NB4 (cell line): ENCODE data around the gene ZKSCAN8.

Experiments used
- DNase-seq: peaks from one replicate; pipeline ENCODE4 v3.0.0; 2010; ENCODE audit warnings: low read depth
- H3K4me3 ChIP-seq: one replicate; pipeline ENCODE4 v1.5.1; 2011; ENCODE audit warnings: mild to moderate bottlenecking, low read depth, low read length, moderate library complexity
- MYC ChIP-seq: IDR thresholded peaks from 2 replicates; pipeline ENCODE4 v1.6.1; 2011; ENCODE audit warnings: low read depth, low read length
- POLR2A ChIP-seq: IDR thresholded peaks from 2 replicates; pipeline ENCODE4 v1.6.1; 2011; ENCODE audit warnings: mild to moderate bottlenecking; ENCODE audit not compliant: insufficient read length; ENCODE audit errors: extremely low read depth
- TF ChIP-seq, protein P1 (sequence below): IDR thresholded peaks from one replicate; pipeline ENCODE4 v1.5.1; 2012; ENCODE audit warnings: low read depth, low read length
- TF ChIP-seq, protein P2 (sequence below): IDR thresholded peaks from 2 replicates; pipeline ENCODE4 v1.6.1; 2011; ENCODE audit warnings: low read depth, low read length

The ZKSCAN8 gene

DNA sequence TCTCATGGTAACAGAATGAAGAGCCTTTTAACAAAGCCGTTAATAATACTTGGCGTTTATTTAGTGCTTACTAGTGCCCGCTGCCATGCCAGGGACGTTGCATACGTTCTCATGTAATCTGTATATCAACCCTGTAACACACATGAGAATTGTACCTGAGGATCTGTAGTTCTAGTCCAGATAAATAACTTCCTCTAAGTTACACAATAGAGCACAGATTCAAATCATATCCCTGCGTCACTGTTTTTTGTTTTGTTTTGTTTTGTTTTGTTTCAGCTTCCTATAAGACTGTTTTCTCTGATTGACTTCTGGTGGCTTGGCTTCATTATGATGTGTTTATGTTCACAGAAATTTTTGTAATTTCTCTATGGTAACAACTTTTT, 16.7 kb upstream of the ZKSCAN8 start:
- peak overlapping the region; percentile 77 for H3K4me3 ChIP-seq
- DNase-seq = no peak
- TF ChIP-seq, protein P1, sequence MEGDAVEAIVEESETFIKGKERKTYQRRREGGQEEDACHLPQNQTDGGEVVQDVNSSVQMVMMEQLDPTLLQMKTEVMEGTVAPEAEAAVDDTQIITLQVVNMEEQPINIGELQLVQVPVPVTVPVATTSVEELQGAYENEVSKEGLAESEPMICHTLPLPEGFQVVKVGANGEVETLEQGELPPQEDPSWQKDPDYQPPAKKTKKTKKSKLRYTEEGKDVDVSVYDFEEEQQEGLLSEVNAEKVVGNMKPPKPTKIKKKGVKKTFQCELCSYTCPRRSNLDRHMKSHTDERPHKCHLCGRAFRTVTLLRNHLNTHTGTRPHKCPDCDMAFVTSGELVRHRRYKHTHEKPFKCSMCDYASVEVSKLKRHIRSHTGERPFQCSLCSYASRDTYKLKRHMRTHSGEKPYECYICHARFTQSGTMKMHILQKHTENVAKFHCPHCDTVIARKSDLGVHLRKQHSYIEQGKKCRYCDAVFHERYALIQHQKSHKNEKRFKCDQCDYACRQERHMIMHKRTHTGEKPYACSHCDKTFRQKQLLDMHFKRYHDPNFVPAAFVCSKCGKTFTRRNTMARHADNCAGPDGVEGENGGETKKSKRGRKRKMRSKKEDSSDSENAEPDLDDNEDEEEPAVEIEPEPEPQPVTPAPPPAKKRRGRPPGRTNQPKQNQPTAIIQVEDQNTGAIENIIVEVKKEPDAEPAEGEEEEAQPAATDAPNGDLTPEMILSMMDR = no peak
- TF ChIP-seq MYC (no peak), POLR2A (no peak)
- TF ChIP-seq, protein P2, sequence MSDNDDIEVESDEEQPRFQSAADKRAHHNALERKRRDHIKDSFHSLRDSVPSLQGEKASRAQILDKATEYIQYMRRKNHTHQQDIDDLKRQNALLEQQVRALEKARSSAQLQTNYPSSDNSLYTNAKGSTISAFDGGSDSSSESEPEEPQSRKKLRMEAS = no peak

DNA sequence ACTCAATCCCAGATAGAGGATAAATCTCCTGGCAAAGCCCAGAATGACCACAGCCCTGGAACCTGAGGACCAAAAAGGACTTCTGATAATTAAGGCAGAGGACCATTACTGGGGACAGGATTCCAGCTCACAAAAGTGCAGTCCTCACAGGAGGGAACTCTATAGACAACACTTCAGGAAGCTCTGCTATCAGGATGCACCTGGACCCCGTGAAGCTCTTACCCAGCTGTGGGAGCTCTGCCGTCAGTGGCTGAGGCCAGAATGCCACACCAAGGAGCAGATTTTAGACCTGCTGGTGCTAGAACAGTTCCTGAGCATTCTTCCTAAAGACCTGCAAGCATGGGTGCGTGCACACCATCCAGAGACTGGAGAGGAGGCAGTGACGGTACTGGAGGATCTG, 16.3 kb upstream of the ZKSCAN8 start:
- DNase-seq = no peak
- peak overlapping the region; percentile 77 for H3K4me3 ChIP-seq
- TF ChIP-seq, protein P1 = no peak
- TF ChIP-seq, protein P2 = no peak
- TF ChIP-seq POLR2A (no peak), MYC (no peak)

DNA sequence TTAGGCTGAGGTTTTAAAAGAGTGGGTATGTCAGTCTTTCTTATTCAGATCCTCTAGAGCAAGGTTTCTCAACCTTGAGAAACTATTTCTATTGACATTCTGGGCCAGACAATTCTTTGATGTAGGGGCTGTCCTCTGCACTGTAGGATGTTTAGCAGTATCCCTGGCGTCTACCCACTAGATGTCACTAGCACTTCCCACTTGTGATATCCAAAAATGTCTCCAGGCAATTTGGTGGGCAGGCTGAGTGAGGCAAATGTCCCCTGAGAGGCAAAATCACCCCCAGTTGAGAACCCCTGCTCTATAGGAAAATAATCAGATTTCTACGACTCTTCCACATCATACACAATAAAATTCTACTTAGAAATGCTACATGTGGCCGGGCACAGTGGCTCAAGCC, 7.7 kb upstream of the ZKSCAN8 start:
- H3K4me3 ChIP-seq = no peak overlapping the region
- TF ChIP-seq, protein P2 = no peak
- TF ChIP-seq MYC = no peak
- TF ChIP-seq, protein P1 = peak; percentile 69
- peak; percentile 72 for DNase-seq

DNA sequence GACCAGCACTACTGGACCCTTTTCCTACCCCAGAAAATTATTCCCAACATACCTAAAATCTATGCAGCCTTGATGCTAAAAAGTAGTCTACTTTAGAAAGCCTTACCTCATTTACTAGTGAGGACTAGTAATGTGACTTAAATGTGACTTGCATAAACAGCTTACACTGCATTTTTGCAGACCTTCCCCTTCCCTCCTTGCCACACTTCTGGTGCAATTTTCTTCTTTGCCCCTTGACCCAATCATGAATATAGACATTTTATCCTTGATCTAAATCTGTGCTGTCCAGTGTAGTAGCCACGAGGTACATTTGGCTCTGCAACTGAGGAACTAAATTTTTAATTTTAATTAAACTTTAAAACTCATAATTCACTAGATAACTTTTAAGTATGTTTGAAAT, 7.0 kb upstream of the ZKSCAN8 start:
- TF ChIP-seq, protein P2 = no peak
- TF ChIP-seq, protein P1 = no peak
- TF ChIP-seq POLR2A (no peak), MYC (no peak)
- H3K4me3 ChIP-seq = peak overlapping the region; percentile 30
- peak; percentile 33 for DNase-seq

DNA sequence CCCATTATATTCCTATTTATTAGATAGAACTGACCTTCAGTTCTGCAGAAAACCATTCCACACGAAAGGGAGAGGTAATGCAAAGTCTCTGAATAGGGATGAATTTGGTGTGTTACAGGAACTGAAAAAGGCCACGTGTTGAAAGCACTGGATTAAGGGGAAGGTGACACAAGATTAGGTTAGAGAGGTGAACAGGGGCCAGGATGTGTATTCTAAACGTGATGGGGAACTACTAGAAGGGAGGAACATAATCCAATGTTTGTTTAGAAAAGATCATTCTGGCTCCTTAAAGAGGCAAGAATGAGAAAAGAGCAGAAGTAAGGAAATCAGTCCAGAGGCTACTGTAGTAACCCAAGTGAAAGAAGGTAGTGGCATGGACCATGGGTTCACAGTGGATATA, 6.3 kb upstream of the ZKSCAN8 start:
- H3K4me3 ChIP-seq = peak overlapping the region; percentile 97
- TF ChIP-seq, protein P2 = peak; percentile 61
- TF ChIP-seq MYC = no peak
- DNase-seq = peak; percentile 48

DNA sequence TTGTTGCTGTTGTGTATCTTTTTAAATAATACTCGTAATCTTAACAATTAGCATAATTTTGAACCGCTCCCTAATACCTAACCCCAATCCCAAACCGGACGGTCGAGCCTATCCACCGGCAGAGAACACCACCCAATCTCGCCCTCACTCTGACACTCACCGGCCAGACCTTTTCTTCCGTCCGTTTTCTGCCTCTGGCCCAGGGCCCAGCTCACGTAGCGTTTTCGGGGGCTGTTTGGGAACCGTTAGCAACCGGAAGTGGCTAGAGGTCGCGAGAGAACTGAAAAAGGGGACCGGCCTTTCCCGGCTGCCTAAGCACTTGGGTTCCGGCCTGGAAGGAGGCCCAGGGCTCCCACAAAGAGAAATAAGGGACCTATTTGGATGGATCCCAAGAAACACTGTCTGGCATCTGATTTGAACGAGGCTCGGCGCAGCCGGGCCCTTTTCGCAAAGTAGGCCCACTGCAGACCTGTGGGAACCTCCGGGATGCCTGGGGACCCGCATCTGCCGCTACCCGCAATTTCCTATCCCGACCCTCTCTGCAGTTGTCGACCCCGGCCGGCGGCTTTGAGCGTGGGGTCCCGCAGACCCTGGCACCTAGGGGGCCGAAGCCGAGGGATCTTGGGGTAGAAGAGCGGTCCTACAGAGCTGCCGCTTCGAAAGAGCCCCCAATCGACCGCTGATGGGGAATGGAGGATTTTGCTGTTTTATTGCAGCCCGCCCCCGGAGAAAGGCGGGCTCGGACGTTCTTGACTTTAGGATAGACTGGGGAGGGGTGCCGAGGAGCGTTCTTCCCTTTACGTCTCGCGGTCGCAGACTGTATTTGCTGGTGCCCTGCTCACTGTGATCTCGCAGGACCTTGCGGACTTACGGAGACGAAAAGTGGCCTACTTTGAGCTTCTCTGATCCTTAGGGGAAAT, 4.8 kb upstream of the ZKSCAN8 start:
- TF ChIP-seq, protein P1 = no peak
- TF ChIP-seq POLR2A (peak; percentile 64), MYC (peak; percentile 46; the same call in 1 of the 2 replicates)
- H3K4me3 ChIP-seq = peak overlapping the region; percentile 97
- DNase-seq = peak; percentile 96
